Measurements from ENCODE around the gene DPEP1.
"Not testable (repeated sequence)": the region's sequence is repeated elsewhere in the genome, so short reads cannot be mapped to it uniquely, and the experiment has no call there.

Gene DPEP1

DNA sequence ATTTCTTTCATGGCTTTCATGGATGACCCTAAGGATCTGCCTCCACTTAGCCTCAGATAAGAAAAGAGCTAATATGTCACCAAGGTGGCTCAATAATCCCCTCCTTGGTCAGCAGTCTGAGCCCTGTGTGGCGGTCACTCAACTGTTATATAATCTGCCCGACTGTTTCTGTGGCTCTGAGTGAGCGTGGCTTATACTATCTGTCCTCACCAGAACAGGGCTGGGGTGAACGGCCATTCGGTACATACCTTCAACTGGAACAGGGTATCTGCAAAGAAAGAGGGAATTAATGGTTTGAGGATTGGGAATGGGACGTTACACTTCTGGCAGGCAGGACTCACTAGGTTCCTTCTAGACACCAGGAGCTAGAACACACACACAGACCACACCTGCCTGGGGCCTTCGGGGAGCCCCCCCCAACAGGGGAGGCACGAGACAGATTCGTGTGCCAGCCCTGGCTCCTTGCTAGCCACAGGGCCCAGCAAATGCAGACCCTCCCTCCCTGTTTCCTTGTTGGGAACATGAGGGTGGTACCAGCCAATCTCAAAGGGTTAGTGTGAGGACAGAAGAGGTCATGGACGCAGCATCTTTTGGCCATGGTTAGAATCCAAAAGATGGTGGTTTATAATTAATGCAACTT, 40.3 kb downstream of the DPEP1 start:
- DNase-seq = no peak

DNA sequence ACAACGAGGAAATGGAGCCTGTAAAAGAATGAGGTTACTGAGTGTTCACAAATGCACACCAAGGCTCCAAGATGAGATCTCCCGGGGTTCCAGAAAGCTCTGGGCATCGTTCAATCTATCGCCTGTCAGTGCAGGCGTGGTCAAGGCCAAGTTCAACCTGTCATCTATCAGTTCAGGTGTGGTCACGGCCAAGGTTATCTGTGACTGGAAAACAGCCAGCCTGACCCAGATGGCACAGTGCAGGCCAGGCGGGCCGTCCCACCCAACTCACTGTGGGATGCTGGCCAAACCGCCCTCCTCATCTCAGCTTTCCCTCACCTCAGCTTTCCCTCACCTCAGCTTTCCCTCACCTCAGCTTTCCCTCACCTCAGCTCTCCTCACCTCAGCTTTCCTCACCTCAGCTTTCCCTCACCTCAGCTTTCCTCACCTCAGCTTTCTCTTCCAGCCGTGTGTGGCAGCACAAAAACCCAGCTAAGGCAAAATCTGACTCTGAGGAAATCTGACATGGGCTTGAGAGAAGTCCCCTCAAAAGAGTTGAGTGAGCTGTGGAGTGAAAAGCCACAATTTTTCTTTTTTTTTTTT, 41.7 kb downstream of the DPEP1 start:
- DNase-seq = no peak

DNA sequence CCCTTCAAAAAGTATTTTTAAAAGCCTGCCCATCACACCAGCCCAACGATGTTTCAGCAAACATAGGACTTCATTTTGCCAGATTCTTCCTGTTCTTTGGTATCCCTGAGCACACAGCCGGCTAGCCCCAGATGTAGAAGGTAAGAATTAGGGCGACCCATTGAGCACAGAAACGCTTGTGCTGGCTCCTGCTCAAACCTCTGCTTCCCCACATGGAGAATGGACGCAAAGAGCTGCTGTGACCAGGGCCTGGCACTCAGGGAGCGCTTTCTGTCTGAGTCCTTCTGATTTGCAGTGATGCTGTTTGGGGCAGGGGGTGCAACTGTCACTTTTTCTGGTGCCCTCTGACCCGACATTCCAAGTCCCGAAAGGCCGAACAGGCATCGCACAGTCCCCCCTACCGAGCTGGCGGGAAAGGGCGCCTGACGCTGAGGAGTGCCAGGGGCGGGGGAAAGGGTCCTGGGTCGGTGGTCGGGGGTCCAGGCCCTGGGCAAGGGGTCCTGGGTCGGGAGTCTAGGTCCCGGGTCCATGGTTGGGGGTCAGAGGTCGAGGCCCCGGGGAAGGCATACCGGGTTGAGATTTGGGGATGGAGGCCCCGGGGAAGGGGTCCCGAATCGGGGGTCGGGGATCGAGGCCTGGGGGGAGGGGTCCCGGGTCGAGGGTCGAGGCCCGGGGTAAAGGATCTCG, 43.1 kb downstream of the DPEP1 start:
- no peak for DNase-seq

DNA sequence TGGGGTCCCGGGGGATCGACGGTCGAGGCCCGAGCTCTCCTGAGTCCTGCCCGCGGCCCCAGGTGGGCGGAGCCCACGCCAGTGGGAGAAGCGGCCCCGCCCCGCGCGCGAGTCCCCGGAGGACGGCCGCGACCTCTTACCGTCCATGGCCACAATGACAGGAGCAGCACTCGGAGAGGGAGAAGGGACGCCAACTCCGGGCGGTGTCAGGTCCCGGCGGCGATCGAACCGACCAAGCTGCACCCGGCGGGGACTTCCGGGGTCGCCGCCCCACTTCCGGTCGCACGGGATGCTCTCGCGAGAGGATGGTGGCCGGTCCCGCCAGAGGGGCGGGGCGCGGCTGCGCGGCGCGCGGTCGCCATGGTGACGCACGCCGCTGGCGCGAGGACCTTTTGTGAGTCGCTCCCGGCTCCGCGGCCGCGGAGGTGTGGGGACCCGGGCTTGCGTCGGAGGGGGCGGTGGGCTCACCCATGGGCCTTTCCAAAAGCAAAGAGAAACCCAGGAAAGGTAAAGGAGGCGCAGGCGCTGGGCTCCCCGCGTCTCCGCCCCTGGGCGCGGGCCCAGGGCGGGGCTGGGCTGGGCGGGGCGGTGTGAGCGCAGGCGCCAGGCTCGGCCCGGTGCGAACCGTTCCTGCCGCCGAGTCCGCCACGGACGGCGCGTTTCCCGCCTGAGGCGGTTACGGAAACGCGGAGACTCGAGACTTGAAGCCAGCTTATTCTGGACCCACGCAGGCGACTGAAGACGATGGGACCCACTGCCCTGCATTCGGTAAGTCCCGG, 44.2 kb downstream of the DPEP1 start, which contains the start of the genes CHMP1A and SPATA33:
TSS of gene CHMP1A (minus strand) at position 267 of the 779 bp plus-strand sequence. CDS start at position 147, 120 bp downstream.
TSS of gene SPATA33 (plus strand) at position 395 of the 779 bp plus-strand sequence. CDS start at position 471, 76 bp downstream.
- peak; percentile 32 for DNase-seq

DNA sequence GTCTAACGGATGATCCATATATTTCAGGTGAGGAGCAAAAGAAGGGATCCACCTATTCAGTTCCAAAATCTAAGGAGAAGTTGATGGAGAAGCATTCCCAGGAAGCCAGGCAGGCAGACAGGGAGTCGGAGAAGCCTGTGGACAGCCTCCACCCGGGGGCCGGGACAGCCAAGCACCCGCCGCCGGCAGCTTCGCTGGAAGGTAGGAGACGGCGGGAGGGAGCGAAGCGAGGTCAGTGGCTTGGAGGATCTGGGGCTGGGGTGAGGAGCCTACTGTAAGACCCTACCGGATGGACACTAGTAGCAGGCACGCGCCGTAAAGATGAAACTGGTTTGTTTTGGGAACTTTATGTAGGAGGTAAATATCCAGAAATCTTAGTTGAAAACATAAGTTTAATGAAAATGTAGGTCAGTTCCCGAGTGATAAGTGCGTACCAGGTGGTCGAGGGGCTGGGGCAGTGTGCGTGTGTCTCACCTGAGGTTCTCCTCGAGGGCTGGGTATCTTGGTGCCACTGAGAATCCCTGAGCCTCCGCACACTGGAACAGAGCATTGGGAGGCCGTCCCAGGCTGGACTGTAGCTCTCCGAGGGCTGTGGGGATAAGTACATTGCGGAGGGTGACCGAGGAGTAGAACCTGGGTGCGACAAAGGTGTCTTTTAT, 44.9 kb downstream of the DPEP1 start:
- peak; percentile 14 for DNase-seq

DNA sequence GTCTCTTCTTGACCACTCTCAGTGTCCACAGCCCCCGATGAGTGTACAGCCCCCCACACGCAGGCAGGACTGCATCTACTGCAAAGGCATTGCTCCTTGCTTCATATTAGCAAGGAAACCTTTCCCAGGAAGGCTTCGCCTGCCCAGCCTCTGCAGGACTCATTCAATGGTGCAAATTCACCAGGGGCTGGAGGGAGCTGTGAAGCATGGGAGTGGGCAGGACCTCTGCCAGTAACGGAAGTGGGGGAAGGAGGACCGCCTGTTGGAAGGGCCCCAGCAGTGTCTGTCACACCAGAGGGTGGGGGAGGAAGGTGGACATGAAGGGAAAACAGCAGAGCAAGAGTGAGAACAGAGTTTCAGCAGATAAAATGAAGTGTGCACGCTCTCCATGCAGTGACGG, 46.7 kb downstream of the DPEP1 start:
- DNase-seq = no peak

DNA sequence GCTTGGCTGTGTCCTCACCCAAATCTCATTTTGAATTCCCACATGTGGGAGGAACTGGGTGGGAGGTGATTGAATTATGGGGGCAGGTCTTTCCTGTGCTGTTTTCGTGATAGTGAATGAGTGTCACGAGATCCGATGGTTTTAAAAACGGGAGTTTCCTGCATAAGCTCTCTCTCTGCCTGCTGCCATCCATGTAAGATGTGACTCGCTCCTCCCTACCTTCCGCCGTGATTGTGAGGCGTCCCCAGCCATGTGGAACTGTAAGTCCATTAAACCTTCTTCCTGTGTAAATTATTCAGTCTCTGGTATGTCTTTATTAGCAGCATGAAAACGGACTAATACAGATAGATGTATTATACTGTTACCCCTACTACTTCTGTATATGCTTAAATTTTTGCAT, 47.8 kb downstream of the DPEP1 start:
- no peak for DNase-seq

DNA sequence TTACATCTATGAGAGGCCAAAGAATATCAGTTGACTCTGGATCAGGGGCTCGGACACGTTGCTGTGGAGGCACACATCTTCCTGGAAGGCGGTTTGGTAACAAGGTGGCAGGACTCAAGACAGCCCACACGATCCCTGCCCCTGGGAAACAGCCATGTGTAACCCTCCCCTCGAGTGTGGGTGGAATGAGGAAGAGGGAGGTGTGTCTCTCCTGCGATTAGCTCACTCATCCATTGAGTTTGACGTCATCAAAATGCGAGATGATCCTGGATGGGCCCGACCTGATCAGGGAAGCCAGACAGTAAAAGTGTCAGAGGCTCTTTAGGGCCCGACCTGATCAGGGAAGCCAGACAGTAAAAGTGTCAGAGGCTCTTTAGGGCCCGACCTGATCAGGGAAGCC, 50.8 kb downstream of the DPEP1 start:
- not testable (repeated sequence) for DNase-seq

DNA sequence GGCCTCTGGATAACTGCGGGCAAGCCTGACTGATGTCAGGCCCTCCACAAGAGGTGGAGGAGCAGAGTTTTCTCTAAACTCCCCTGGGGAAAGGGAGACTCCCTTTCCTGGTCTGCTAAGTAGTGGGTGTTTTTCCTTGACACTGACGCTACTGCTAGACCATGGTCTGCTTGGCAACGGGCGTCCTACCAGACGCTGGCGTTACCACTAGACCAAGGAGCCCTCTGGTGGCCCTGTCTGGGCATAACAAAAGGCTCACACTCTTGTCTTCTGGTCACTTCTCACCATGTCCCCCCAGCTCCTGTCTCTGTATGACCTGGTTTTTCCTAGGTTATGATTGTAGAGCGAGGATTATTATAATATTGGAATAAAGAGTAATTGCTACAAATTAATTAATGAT, 53.6 kb downstream of the DPEP1 start:
- DNase-seq = not testable (repeated sequence)

DNA sequence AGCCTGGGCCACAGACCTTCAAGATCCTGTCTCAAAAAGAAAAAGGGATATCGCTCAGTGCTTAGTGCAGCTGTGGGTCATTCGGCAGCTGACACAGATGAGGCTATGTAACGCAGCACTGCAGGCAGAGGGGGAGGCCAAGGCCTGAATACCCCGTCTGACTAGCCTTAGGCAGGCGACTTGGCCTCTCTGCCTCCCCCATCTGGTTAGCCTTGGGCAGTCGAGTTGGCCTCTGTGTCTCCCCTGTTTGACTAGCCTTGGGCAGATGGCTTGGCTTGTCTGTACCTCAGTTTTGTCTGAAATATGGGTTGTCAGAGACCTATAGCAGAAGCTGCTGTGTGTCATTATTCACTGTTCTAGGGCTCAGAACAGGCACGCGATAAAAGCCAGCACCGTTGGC, 54.2 kb downstream of the DPEP1 start:
- no peak for DNase-seq

DNA sequence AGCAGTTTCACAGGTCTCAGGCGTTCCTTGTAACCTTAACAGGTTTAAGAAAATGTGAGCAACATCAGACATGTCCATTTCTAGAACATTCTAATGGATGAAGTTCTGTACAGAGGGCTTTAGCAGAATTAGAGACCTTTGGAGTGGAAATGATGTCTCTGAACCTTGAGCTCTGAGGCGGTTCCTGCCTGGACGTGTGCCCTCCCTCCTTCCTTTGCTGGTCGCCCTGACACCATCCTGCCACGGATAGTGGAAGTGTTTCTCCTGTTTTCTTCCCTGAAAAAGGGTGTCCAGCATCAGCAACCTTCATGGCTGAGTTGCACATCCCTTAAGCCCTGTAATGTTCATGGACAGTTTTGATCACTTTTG, 55.3 kb downstream of the DPEP1 start:
- no peak for DNase-seq

DNA sequence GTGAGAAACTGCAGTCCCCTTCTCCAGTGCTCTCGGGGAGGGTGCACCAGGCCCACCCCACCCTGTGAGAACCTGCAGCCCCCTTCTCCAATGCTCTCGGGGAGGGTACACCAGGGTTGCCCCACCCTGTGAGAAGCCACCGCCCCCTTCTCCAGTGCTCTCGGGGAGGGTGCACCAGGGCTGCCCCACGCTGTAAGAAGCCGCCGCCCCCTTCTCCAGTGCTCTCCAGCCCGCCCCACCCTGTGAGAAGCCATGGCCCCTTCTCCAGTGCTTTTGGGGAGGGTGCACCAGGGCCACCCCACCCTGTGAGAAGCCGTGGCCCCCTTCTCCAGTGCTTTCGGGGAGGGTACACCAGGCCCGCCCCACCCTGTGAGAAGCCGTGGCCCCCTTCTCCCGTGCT, 56.3 kb downstream of the DPEP1 start:
- no peak for DNase-seq

DNA sequence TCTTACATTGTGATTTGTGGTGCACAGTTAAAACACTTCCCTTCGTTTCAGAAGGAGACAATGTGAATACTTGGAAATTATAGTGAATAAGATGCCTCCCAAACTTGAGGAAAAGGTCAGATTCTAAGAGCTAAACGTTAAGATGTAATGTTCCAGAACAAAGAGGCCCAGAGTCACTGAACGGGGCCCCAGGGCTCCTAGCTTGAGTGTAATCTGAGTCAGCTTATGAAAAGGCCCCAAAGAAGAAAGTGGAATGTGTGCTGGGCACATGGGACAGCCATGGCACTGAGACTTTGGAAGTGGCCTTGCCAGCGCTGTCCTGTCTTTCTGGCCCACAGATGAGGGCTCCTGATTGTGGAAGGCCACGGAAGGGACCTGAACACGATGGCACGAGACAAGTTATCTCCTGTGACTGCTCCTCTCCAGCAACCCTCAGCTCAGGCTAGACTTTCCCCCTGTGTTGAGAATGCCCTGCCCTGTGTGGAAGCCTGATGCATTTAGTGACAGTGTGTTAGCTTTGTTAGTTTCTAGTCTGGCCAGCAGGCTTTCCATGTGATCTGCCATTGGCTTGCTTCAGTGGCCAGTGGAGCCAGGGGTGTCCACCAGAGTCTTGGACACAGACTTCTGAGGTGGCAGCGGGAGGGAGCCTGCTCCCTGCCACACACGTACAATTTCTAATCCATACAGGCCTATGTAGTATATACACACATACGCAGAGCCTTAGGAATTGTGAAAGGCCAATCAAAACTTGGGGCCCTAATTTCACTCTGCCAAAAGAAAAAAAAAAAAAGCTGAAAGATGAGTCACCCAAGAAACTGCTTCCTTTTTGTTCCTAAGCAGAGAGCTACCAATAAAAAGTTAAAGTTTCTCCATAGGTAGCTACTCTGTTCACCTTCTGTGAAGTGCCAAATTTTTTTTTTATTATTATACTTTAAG, 57.3 kb downstream of the DPEP1 start:
- DNase-seq = no peak

DNA sequence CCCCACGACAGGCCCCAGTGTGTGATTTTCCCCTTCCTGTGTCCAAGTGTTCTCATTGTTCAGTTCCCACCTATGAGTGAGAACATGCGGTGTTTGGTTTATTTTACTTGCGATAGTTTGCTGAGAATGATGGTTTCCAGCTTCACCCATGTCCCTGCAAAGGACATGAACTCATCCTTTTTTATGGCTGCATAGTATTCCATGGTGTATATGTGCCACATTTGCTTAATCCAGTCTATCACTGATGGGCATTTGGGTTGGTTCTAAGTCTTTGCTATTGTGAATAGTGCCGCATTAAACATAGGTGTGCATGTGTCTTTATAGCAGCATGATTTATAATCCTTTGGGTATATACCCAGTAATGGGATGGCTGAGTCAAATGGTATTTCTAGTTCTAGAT, 58.1 kb downstream of the DPEP1 start:
- DNase-seq = not testable (repeated sequence)

DNA sequence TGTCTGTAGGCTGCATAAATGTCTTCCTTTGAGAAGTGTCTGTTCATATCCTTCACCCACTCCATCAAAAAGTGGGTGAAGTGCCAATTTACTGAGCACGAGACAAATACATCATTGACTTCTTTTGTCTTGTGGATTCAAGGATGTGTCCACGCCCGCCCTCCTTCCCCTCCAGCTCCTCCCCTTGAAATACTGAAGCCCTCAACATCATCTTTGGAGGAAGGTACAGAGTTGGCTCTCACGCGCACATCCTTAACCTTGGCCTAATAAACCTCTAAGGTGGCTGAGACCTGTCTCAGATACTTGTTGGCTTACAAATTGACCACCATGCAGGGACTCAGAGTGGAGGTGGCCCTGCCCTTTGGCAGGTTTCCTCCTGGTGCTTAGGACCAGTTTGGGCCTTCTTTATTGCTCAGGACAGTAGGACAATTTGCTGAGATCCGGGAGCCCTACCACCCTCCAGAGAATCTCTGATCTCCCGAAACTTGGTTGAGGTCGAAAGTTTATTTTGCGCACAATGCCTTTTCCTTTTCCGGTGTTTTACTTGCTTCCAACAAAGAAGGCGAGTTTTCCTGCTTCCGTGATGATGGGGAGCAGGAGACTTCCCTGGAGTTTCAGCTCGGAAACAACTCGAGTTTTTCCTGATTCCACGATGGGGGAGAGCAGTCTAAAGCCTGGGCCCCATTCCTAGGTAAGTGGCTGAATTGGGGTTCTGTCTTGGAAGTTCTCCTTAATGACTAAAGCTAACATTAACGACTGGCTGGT, 58.9 kb downstream of the DPEP1 start:
- DNase-seq = no peak

DNA sequence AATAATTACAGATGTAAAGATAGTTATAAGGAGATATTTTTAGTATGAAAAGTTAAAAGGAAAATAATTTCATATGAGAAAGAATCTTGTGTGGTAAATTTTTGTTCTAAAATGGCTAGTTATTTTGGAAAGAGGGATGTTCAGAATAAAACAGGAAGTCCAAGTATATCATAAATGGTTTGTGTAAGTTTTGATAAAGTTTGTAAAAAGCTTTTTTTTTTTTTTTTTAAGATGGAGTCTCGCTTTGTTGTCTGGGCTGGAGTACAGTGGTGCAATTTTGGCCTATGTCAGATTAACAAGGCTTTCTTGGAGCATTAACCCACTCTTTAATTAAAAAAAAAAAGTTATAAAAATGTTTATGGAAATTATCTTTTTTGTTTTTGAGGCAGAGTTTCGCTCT, 64.8 kb downstream of the DPEP1 start:
- DNase-seq = no peak

DNA sequence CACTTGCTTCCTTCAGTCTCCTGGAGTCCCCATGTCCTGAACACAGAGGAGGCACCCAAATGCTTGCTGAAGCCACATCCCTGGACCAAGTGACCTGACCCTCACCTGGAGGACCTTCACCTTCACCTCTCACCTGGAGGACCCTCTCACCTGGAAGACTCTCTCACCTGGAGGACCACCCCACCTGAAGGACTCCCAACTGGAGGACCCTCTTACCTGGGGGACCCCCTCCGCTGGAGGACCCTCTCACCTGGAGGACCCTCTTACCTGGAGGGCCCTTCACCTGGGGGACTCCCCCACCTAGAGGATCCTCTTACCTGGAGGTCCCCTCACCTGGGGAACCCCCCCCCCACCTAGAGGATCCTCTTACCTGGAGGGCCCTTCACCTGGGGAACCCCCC, 72.5 kb downstream of the DPEP1 start:
- no peak for DNase-seq

DNA sequence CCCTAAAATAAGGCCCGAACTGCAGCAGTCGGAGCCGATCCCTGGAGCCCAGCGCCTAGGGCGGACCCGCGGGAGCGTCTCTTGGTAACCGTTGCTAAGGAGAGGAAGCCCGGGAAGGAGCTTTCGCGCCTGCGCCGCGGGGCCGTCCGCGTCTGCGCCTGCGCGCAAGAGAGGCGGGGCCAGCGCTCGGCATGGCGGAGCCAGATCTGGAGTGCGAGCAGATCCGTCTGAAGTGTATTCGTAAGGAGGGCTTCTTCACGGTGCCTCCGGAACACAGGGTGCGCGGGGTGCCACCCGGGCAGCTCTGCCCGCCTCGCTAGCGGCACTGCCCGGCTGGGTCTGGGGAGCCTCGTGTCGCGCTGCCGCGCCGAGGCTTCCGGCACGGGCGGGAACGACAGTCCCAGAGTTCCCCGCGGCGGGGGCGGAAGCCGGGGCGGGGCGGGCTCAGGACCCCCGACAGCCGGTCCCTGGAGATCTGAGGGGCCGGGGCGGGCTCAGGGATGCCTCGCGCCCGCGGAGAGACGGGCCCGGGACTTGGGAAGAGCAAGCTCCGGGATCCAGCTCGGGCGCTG, 73.2 kb downstream of the DPEP1 start, which contains the start of gene CDK10:
TSS of gene CDK10 (plus strand) at position 170 of the 572 bp plus-strand sequence. CDS start at position 192, 22 bp downstream.
- peak; percentile 63 for DNase-seq

DNA sequence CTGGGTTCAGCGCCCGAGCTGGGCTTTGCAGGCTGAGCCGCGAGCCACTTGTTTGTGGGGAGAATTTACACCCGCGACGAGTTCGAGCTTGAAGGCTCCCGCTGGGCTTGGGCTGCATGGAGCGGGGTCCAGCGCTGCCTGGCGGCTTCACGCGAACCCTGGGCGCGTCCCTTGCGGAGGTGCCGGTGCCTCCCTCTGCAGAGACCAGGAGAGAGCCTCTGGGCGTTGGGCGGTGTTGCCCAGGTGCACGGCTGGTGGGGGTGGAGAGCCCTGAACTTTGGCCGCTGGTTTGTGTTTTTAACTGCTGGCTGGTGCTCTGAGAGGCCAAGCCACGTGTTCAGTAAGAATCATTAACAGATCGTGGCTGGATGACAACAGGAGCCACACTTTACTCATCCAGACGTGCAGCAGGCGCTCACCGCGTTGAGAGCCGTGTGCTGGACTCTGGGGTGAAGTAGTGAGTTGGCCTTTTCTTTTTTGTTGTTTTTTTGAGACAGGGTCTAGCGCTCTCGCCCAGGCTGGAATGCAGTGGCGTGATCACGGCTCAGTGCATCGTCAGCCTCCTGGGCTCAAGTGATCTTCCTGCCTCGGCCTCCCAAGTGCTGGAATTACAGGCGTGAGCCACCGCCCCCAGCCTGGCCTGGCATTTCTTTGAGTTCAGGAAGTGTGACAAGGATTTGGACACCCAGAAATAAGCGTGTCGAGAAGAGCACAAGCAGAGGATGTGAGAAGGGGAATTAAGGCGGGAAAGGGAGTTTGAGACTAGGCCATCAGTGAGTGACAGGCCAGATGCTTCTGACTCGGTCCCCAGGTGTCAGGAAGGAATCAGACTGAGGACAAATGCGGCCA, 73.9 kb downstream of the DPEP1 start:
- no peak for DNase-seq

Data from DMS79 treated with DMSO at 0.1 percent for 48 hours (cell line).